ENCODE data around the gene RHNO1. TPM values are rescaled to one million over a fixed set of nuclear protein-coding genes. Genes with fewer than 3 reads are reported as not detected.

The RHNO1 gene
- total RNA-seq, 2 donors from 2014 or later, result 26.5 to 29.1 TPM

DNA sequence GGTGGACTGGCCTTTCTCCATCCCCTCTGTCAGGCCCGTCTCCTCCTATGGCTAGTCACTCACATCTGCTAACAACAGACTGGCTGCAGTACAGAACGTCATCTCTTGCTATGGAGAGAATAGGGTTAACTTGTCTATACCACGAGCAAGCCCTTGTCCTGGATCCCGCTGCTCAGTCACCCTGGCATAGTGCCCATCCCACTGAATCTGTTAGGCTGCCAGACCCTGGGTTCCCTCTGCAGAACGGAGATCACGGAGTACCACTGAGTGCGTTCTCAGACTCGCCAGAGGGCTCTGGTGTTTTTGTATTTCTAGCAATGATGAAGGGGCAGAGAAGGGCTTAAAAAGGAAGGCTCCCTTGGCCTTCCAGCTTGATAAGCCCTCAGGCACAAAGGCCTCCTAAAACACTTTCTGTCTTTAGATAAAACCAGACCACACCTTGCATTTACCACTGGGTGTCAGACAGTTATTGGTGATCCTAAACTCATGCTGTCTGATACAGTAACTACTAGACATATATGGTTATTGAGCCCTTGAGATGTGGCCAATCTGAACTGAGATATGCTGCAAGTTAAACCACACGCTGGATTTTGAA is 35.9 kb upstream of the RHNO1 start:
- 52% methylated on average over 9 of the region's 9 CpGs for WGBS
- TF ChIP-seq POLR2AphosphoS5 (IDR thresholded peaks at IDR 0.05) (no peak), POLR2A (IDR thresholded peaks at IDR 0.05) (no peak)
- TF ChIP-seq, protein P1, sequence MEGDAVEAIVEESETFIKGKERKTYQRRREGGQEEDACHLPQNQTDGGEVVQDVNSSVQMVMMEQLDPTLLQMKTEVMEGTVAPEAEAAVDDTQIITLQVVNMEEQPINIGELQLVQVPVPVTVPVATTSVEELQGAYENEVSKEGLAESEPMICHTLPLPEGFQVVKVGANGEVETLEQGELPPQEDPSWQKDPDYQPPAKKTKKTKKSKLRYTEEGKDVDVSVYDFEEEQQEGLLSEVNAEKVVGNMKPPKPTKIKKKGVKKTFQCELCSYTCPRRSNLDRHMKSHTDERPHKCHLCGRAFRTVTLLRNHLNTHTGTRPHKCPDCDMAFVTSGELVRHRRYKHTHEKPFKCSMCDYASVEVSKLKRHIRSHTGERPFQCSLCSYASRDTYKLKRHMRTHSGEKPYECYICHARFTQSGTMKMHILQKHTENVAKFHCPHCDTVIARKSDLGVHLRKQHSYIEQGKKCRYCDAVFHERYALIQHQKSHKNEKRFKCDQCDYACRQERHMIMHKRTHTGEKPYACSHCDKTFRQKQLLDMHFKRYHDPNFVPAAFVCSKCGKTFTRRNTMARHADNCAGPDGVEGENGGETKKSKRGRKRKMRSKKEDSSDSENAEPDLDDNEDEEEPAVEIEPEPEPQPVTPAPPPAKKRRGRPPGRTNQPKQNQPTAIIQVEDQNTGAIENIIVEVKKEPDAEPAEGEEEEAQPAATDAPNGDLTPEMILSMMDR (IDR thresholded peaks at IDR 0.05), result no peak
- intact Hi-C loops (cut with DNase I), result no loop called here
- no peak for DNase-seq (ENCODE audit: low spot score)
- Histone ChIP-seq H3K27me3 (replicated peaks; ENCODE audit: insufficient read depth) (no peaks in the 10 kb centered on the region), H3K4me1 (replicated peaks) (no peaks in the 10 kb centered on the region), H3K27ac (no peak overlapping the region), H3K9me3 (no peaks in the 10 kb centered on the region), H3K36me3 (no peaks in the 10 kb centered on the region), H3K4me3 (no peak overlapping the region)

DNA sequence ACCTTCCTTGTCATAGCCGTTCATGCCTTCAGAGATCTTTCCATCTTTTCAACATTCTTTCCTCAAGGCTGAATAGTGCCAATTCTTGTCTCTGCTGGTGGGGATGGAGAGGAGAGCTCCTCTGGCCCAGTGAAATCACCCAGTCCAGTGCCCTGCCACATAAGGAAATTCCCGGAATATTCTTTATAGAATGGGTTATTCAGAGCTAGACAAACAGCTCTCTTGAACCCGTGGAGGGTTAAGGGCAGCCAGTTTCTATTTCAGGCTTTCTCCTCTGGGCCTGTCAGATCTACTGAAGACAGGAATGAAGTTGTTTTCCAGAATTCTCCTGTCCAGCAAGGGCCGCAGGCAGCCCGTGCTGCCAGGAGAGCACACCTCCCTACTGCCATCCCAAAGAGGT is 34.1 kb upstream of the RHNO1 start:
- intact Hi-C loops (cut with DNase I), result no loop called here
- H3K27me3 ChIP-seq (replicated peaks; ENCODE audit: insufficient read depth), result no peaks in the 10 kb centered on the region
- H3K4me3 ChIP-seq, result no peak overlapping the region
- no peaks in the 10 kb centered on the region for H3K36me3 ChIP-seq
- no peak overlapping the region for H3K27ac ChIP-seq
- 84% methylated on average over 5 of the region's 5 CpGs for WGBS
- TF ChIP-seq POLR2AphosphoS5 (IDR thresholded peaks at IDR 0.05) (no peak), POLR2A (IDR thresholded peaks at IDR 0.05) (no peak)
- TF ChIP-seq, protein P1 (IDR thresholded peaks at IDR 0.05), result no peak
- H3K9me3 ChIP-seq, result no peaks in the 10 kb centered on the region
- H3K4me1 ChIP-seq (replicated peaks), result no peaks in the 10 kb centered on the region
- no peak for DNase-seq (ENCODE audit: low spot score)

DNA sequence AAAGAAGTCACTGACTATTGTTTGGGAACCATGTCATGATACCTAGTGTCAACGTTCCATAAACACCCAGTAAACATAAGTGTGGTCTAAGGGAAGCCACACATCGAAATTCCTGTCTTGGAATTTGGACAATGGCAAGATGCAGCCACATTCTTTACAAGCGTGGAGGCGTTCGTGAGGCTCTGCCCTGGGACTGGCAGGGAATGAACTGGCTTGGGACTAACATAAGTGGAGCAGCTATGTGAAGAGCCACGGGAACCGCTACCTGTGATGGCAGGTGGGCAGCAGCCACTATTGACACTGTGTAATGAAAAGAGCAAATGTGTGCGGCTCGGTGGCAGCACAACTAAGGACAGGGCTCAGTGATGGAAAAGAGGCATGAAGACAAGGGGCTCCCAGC is 32.2 kb upstream of the RHNO1 start:
- Histone ChIP-seq H3K4me1 (replicated peaks) (no peaks in the 10 kb centered on the region), H3K9me3 (no peaks in the 10 kb centered on the region), H3K4me3 (no peak overlapping the region), H3K27ac (no peak overlapping the region), H3K27me3 (replicated peaks; ENCODE audit: insufficient read depth) (no peaks in the 10 kb centered on the region), H3K36me3 (no peaks in the 10 kb centered on the region)
- WGBS, result 71% methylated on average over 9 of the region's 9 CpGs
- DNase-seq (ENCODE audit: low spot score), result no peak
- no peak for TF ChIP-seq POLR2A (IDR thresholded peaks at IDR 0.05)
- TF ChIP-seq, protein P1 (IDR thresholded peaks at IDR 0.05), result no peak
- no peak for TF ChIP-seq POLR2AphosphoS5 (IDR thresholded peaks at IDR 0.05)
- intact Hi-C loops (cut with DNase I), result no loop called here

DNA sequence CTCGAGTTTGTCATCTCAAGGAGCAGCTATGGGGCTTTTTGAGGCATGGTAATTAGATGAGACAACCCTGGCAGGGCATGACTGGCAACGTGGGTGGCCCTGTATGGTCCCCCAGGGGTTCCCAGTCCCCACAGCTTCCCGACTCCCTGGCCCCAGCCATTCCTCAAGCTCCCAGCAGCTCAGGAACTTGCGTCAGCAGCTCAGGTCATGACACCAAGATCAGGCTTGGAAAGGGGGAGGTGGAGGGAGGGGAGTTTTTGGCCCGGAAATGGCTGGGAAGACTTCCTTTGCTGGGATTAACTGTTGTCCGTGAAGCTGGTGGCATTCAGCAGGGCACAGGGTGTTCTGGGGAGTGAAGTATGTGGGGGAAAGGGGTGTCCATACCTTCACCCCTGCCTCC is 31.7 kb upstream of the RHNO1 start:
- intact Hi-C loops (cut with DNase I), result no loop called here
- H3K9me3 ChIP-seq, result no peaks in the 10 kb centered on the region
- no peaks in the 10 kb centered on the region for H3K36me3 ChIP-seq
- no peak overlapping the region for H3K27ac ChIP-seq
- no peaks in the 10 kb centered on the region for H3K27me3 ChIP-seq (replicated peaks; ENCODE audit: insufficient read depth)
- H3K4me3 ChIP-seq, result no peak overlapping the region
- WGBS, result 34% methylated on average over 6 of the region's 6 CpGs
- H3K4me1 ChIP-seq (replicated peaks), result no peaks in the 10 kb centered on the region
- no peak for DNase-seq (ENCODE audit: low spot score)
- TF ChIP-seq POLR2A (IDR thresholded peaks at IDR 0.05) (no peak), POLR2AphosphoS5 (IDR thresholded peaks at IDR 0.05) (no peak)
- TF ChIP-seq, protein P1 (IDR thresholded peaks at IDR 0.05), result no peak

DNA sequence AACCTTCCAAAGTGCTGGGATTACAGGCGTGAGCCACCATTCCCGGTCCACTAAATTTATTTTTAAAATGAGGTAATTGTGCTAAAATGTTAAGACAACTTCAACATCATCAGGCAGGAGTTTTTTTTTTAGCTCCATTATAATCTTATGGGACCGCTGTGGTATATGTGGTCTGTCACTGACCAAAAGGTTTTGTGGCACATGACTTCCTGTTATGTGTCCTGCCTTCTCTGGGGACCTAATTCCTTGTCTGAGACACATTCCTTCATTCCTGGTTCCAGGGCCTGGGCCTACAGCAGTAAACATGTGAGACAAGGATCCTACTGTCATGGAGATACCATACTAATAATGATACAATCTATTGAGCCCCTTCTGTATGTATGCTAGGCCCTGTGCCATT is 25.1 kb upstream of the RHNO1 start:
- Histone ChIP-seq H3K9me3 (no peaks in the 10 kb centered on the region), H3K4me1 (replicated peaks) (no peaks in the 10 kb centered on the region), H3K27ac (no peak overlapping the region), H3K36me3 (no peaks in the 10 kb centered on the region), H3K27me3 (replicated peaks; ENCODE audit: insufficient read depth) (no peaks in the 10 kb centered on the region), H3K4me3 (no peak overlapping the region)
- WGBS, result 91% methylated on average over 3 of the region's 3 CpGs
- no peak for DNase-seq (ENCODE audit: low spot score)
- TF ChIP-seq, protein P1 (IDR thresholded peaks at IDR 0.05), result no peak
- TF ChIP-seq POLR2AphosphoS5 (IDR thresholded peaks at IDR 0.05) (no peak), POLR2A (IDR thresholded peaks at IDR 0.05) (no peak)
- intact Hi-C loops (cut with DNase I), result loop anchor here (5.0 to 10.0 kb wide), 2 partner anchors 93 to 180 kb away; no protein-coding TSS in a partner anchor

All from prostate gland (tissue), 2 donors.